HG02981 (cell line): ENCODE data around the gene CRYGB.
"Not testable (repeated sequence)": the region's sequence is repeated elsewhere in the genome, so short reads cannot be mapped to it uniquely, and the experiment has no call there.

Source experiments
- ATAC-seq: cut with Tn5 transposase; IDR thresholded peaks from one replicate; pipeline ENCODE4 v1.9.1; 2021; ENCODE audit warnings: mild to moderate bottlenecking, moderate library complexity; ENCODE audit not compliant: unreplicated experiment

Gene CRYGB

GRCh38 chr2:208118918-208119317 is 27.0 kb downstream of the CRYGB start:
- no peak for ATAC-seq

GRCh38 chr2:208117390-208117789 is 28.6 kb downstream of the CRYGB start:
- not testable (repeated sequence) for ATAC-seq

DNA sequence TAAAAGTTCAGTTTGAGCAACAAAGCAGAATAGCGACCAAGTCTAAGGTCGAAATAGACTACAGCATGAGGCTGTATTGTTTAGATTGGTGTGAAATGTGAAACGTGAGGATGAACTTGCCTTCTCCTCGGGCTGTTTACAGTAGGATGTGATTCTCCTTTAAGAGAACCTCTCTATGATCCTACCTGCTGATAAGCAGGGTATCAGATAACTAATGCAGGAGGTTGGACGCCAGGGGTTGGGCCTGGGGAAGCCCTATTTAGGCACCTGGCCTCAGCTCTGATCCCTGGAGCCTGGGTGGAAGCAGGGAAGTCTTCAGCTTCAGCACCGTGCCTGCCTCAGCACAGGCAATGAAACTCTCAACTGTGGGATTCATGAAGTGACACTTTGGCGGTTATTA is 33.0 kb downstream of the CRYGB start:
- ATAC-seq: no peak

- ATAC-seq: not testable (repeated sequence)
Measured at GRCh38 chr2:208112273-208112745, 33.6 kb downstream of the CRYGB start.

DNA sequence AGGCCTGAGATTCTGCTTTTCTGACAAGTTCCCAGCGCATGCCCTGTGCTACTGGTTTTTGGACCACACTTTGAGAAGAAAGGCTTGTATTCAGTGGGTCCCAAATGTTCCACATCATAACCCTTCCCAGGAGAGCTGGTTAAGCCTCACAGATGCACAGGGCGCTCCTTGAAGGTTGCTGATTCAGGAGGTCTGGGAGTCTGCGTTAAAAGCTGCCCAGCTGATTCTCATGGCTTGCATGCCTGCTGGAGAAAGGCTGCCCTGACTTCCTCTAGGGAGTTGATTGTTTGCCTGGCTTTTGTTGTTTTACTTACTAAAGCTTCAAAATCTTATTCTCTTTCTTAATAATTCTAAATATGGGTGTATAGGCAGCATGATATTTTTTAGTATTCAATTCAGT is 42.3 kb downstream of the CRYGB start:
- no peak for ATAC-seq

GRCh38 chr2:208101716-208102631 is 44.0 kb downstream of the CRYGB start:
- ATAC-seq: no peak

- no peak for ATAC-seq
Measured at GRCh38 chr2:208099682-208100470, 46.1 kb downstream of the CRYGB start.

DNA sequence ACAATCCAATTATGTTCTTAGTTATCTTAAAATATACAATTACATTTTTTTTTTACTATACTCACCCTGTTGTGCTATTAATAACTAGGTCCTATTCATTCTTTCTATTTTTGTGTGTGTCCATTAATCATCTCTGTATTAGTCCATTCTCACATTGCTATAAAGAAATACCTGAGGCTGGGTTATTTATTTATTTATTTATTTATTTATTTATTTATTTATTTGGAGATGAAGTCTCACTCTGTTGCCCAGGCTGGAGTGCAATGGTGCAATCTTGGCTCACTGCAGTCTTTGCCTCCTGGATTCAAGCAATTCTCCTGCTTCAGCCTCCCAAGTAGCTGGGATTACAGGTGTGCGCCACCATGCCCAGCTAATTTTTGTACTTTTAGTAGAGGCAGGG is 47.3 kb downstream of the CRYGB start:
- not testable (repeated sequence) for ATAC-seq

GRCh38 chr2:208098267-208098666 is 47.7 kb downstream of the CRYGB start:
- ATAC-seq: no peak

DNA sequence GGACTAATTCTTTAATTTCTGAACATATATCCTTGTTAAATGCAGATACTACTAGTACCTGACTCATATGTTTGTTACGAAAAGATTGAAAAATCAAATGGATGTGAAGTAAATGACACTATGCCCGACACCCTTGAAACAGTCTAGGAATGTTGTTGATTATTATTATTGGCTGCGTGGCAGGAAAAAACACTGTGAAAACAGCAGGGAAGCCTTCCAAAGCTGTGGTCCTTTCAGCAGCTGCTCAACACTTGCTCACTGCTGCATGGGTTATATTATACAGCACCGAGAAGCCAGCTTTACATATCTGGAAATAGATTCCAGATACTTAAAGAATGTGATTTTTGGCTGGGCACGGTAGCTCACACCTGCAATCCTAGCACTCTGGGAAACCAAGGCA is 48.2 kb downstream of the CRYGB start:
- no peak for ATAC-seq

- no peak for ATAC-seq
Measured at GRCh38 chr2:208097313-208097712, 48.6 kb downstream of the CRYGB start.

DNA sequence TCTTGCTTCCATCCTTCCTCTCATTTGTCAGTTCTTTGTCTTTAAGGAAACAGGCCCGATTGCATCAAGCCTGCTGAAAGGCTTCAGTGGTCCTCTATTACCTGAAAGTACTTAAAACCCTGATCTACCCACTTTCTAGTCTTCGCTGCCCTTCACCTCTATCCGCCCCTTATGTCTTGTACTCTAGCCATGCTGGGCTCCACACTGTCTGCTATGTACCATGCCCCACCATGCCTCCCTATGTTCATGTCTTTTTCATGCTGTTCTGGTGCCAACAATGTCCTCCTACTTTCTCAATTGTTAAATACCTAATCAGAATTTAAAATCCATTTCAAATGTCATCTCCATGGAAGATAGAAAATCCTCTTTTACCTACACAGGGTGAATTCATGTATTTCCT is 49.9 kb downstream of the CRYGB start:
- no peak for ATAC-seq

DNA sequence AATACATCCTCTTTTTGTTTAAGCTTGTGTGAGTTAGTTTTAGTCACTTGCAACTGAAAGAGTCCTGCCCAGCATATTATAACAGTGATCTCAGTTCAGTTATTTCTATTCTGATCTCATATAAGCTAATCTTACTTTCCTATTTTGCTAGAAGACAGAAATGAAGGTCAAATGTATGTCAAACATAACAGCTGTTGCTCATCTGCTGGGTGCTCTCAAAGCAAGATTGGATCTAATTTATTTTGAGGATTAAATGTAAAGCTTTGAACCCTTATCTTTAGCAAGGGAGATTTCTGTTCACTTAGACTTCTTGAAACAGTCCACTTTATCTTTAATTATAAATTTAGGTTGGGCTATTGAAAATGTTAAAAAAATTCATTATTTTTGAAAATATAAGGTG is 52.8 kb downstream of the CRYGB start:
- no peak for ATAC-seq
